Measurements from ENCODE around the gene PRXL2B. TPM values are rescaled to one million over a fixed set of nuclear protein-coding genes. Genes with fewer than 3 reads are reported as not detected.

PRXL2B gene
- total RNA-seq, 1 donor from 2014 or later = 26.3 TPM

- H3K9me3 ChIP-seq = no peaks in the 10 kb centered on the region
- H3K36me3 ChIP-seq = no peaks in the 10 kb centered on the region
- ATAC-seq = no peak
- peak overlapping the region; percentile 97 for H3K27ac ChIP-seq
- TF ChIP-seq CTCF (IDR thresholded peaks at IDR 0.05) = no peak
- no peak overlapping the region for H3K4me3 ChIP-seq
- peaks cover 19% of the 10 kb centered on the region for H3K27me3 ChIP-seq (ENCODE audit: low read depth)
- H3K4me1 ChIP-seq = peaks cover 70% of the 10 kb centered on the region
- intact Hi-C loops (cut with DNase I) = no loop called here
- no peak for DNase-seq
Observed at GRCh38 chr1:2544875-2545640, 41.5 kb upstream of the PRXL2B start.

- Histone ChIP-seq H3K27me3 (ENCODE audit: low read depth) (peaks cover 10% of the 10 kb centered on the region), H3K27ac (peak overlapping the region; percentile 97), H3K4me3 (peak overlapping the region; percentile 85), H3K36me3 (no peaks in the 10 kb centered on the region), H3K9me3 (no peaks in the 10 kb centered on the region), H3K4me1 (peaks cover 69% of the 10 kb centered on the region)
- intact Hi-C loops (cut with DNase I) = no loop called here
- peak; percentile 96 for DNase-seq
- peak; percentile 80 to 85 for ATAC-seq
- TF ChIP-seq CTCF (IDR thresholded peaks at IDR 0.05) = no peak
Observed at GRCh38 chr1:2545754-2546514, 40.6 kb upstream of the PRXL2B start.

GRCh38 chr1:2546515-2547209 lies 39.9 kb upstream of the PRXL2B start:
- Histone ChIP-seq H3K9me3 (no peaks in the 10 kb centered on the region), H3K27ac (peak overlapping the region; percentile 97), H3K4me1 (peaks cover 63% of the 10 kb centered on the region), H3K36me3 (no peaks in the 10 kb centered on the region), H3K27me3 (ENCODE audit: low read depth) (peaks cover 5% of the 10 kb centered on the region), H3K4me3 (peak overlapping the region; percentile 85)
- TF ChIP-seq CTCF (IDR thresholded peaks at IDR 0.05) = peak; percentile 30
- peak; percentile 81 to 87 for ATAC-seq
- peak; percentile 91 for DNase-seq
- intact Hi-C loops (cut with DNase I) = no loop called here

GRCh38 chr1:2547210-2548067 lies 39.1 kb upstream of the PRXL2B start:
- peaks cover 61% of the 10 kb centered on the region for H3K4me1 ChIP-seq
- ATAC-seq = no peak
- no peak for TF ChIP-seq CTCF (IDR thresholded peaks at IDR 0.05)

More at GRCh38 chr1:2547210-2548067, 39.1 kb upstream of the PRXL2B start:
- Histone ChIP-seq H3K27me3 (ENCODE audit: low read depth) (no peaks in the 10 kb centered on the region), H3K9me3 (no peaks in the 10 kb centered on the region), H3K27ac (peak overlapping the region; percentile 97), H3K36me3 (no peaks in the 10 kb centered on the region), H3K4me3 (peak overlapping the region; percentile 85)
- intact Hi-C loops (cut with DNase I) = no loop called here
- peak; percentile 71 for DNase-seq

Measured in lower lobe of right lung (tissue), 2 donors.